Activated CD8-positive, alpha-beta memory T cell treated with anti-CD3 and anti-CD28 coated beads, Interleukin-2, amount 50 U/mL, for 24 hours (primary cell): ENCODE results near the gene GLDN.

Experiments
- DNase-seq: peaks from one replicate; pipeline ENCODE4 v3.0.0-alpha.2; 2020; ENCODE audit errors: extremely low read depth

The GLDN gene

DNA sequence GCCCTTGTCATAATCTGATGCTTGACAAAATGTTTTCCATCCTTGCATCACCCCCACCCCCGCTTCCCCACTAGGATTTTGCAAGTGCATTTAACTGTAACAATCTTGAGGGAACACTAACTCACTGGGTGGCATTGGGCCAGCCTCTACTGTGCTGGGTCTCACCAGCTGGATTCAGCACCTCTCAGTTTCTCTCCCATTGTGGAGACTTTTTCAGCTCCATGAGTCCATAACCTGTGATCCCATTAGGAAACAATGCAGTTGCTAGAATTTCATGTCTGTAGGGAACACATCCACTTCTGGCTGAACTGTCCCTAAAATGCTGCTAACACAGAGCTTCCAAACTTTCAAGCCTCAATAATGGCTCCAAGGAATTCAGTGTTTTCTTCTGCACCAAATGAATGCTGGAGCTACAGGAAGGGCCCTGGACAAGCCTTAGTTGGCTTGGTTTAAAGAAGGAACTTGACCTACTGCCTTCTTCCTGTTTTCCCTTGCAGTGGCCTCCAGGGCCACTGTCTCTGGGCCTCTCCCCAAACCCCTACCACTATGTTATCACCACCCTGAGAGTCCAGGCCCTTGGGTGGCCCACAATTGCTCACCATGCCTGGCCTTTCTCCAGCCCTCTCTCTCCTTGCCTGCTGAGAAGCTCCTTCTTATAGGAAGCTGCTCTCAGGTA is 18.7 kb upstream of the GLDN start:
- no peak for DNase-seq

- DNase-seq = no peak
These were observed 17.7 kb upstream of the GLDN start for GRCh38 chr15:51323749-51324148.

- no peak for DNase-seq
These were observed 16.3 kb upstream of the GLDN start for GRCh38 chr15:51325167-51325566.

DNA sequence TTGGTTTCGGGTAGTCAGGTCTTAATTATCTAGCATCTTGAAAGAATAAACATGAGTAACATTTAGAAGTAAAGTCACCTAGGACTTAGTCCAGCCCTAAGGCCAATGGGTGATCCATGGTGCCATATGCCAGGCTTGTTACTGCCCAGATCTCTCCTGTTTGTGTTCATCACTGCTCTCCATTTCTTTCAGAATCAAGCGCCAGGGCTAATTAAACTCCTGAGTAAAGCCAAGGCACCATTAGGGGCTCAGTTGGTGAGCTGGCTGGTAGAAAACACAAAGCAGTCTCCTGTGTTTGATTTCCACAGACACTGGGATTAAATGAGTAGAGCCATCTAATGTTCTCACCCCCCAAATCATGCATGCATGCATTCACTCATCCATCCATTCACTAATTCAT is 14.4 kb upstream of the GLDN start:
- no peak for DNase-seq

DNA sequence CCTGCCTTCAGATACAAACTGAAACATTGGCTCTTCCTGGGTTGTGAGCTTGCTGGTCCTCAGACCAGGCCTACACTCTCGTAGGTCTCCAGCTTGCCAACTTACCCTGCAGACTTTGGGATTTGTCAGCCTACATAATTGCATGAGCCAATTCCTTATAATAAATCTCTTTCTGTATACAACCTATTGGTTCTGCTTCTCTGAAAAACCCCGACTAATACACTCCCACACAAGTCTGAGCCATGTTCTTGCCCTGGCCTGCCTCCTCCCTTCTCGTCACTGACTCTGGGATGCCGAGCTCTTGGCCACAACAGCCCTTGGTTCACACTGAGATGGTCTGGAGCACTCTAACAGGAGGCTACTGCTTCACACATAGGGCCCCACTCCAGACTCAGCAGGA is 12.5 kb upstream of the GLDN start:
- DNase-seq = no peak

DNA sequence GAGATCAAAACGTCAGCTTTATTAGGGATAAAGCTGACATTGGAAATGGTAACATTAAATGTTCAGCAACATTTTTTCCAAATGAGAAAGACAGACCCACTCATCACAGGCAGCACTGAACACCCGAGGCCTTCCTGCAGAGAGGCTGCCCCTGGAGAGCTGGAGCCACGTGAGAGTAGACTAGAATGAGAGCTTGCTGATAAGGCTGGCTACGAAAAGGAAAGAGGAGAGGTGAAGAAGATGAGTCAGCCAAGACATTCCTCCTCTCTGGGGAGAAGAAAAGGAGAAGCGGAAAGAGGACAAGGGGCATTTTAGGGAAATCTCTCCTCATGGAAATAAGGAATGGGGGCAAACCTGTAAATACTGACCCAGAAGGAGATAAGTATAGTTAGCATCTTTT is 10.3 kb upstream of the GLDN start:
- no peak for DNase-seq

GRCh38 chr15:51332206-51333147 is 9.0 kb upstream of the GLDN start:
- DNase-seq = no peak

DNA sequence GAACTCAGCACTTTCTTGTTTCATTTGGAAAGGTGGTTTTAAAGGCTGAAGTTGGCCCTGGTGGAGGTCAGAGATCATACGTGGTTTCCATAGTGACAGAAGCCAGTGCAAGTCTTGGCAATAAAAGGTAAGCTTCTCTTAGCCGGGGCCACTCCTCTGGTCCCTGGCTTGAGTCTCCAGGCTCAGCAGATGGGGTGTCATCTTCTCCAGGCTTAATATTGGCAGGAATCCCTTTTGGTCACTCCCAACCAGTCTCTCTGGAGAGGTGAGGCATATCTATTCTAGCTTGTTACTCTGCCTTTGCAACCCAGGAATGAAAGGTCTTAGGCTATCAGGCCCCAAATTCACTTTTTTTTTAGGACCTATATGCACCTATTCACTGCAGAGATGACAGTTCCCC is 7.9 kb upstream of the GLDN start:
- no peak for DNase-seq

GRCh38 chr15:51334011-51334451 is 7.4 kb upstream of the GLDN start:
- DNase-seq = no peak

DNA sequence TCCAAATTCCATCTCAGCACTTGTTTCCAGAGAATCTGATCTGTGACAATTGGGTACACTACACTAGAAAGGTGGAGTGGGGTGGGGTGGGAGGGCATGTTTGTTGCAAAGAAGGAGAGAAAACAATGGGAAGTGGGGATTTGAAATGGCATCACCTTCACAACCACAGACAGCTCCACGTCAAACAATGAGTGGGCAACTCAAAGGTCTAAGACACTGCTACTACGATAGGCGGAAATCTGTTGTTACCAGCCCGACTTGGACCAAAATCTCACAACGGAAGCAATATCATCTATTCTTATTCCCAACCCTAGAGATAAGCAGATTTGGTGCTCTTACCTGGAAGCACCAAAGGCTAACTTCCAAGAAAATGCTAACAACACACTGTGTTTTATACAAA is 6.4 kb upstream of the GLDN start:
- no peak for DNase-seq

DNA sequence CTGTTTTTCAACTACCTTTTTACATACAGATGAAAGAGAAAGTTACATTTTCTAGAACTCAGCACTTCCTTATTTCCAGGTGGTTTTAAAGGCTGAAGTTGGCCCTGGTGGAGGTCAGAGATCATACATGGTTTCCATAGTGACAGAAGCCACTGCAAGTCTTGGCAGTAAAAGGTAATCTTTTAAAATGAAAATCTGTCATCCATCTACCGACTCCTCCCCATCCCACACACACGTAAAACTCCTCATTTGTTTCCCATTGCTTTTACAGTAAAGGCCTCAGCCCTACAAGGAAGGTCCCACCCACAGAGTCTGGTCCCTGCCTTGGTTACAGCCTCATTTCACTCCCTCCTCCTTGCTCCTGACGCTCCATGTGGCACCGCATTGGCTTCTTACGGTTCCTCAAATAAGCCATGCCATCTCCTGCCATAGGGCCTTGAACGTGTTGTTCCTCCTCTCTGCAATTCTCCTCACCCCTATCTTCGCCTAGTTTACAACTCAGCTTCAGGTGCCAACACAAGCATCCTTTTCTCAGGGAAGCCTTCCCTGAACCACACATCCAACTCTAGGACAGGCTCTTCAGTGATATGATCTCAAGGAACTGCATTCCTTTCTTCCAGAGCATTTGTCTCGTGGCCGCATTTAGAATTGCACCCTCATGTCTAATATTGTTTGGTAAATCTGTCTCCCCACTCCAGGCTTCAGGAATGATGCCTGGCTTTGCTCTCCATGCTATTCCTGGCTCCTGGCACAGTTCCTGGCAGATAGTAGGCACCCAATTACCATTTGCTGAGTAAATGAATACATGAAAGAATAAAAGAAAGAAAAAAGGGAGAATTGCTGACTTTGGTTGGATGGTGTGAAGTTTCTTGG is 5.7 kb upstream of the GLDN start:
- DNase-seq = no peak

DNA sequence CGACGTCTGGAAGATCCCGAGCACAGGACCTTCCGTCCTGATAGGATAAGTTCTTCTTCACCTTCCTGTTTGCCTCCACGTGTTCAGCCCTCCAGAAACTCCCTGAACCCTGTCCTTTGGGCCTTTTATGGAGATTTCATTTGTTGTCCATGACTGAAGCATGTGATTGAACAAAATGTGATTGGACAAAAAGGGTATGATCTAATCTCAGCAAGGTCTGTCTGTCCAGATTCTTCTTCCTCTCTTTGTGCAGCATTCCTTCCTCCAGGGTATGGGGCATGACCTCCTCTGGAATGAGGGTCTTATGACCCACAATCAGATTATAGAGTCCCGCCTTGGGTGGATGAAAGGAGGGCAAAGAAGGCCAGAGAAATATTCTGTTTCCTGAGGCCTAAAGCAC is 3.0 kb upstream of the GLDN start, which contains the start of gene CYP19A1:
Gene CYP19A1, minus strand, starts transcription at position 101 of the 400 bp plus-strand sequence. CDS start 95,684 bp downstream, outside the sequence.
- no peak for DNase-seq

DNA sequence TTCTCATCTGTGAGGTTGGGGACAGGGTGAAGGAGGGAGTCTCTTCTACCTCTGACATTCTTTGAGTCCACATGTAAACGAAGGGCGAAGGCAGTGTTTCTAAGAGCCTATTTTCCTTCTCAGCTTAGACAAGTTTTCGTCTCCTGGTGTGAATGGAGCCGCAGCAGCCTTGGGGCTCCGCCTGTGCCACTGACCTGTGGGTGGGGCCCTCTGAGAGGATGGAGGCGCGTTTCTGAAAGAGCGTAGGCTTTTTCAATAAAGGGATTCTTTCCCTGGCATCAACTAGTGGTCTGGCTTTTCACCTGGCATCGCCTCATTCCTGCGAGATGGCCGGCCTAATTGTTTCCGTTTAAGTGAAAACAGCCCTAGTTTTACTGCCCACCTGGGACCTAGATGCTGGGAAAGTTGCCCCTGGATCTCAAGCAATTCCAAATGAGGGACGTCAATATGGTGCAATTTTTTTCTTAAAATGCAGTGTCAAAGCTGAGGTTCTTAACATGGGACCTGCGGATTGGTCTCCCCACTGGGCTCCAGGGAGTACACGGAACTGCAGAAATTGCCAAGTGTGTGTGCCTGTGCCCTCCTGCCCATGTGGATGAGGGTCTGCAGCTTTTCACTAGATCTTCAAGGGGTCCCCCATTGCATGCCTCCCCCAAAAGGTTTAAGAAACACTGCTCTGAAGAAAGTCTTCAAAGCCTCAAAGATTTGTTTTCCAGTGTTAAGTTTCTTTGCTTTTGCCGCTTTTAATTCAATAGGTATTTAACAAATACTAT is 958 bp downstream of the GLDN start:
- no peak for DNase-seq

DNA sequence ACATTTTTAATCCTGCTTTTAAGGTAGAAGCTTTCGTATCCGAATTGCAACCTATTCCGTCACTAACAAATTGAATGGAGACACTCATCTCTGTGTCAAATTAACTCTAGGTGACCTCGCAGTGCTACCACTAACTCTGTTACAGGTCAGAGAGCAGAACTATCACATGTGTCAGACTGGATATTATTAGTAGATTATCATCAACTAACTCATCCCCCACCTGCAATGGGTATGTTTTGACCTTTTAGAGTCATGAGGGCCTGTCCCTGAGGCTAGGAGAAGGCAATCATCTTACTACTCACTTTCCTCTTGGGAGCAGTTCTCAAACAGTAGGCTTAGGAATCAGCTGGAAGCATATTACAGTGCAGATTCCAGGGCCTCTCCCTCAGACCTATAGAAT is 2.0 kb downstream of the GLDN start:
- no peak for DNase-seq

- DNase-seq = no peak
These were observed 4.7 kb downstream of the GLDN start for GRCh38 chr15:51346136-51346535.

GRCh38 chr15:51348688-51349087 is 7.2 kb downstream of the GLDN start:
- no peak for DNase-seq

GRCh38 chr15:51349156-51349844 is 7.8 kb downstream of the GLDN start:
- no peak for DNase-seq

GRCh38 chr15:51350723-51351122 is 9.3 kb downstream of the GLDN start:
- no peak for DNase-seq

- DNase-seq = no peak
These were observed 12.5 kb downstream of the GLDN start for GRCh38 chr15:51353976-51354375.

- DNase-seq = no peak
These were observed 13.6 kb downstream of the GLDN start for GRCh38 chr15:51355096-51355495.

- no peak for DNase-seq
These were observed 14.7 kb downstream of the GLDN start for GRCh38 chr15:51356147-51356546.
